Measurements from ENCODE around the gene LRRC14B.

LRRC14B gene

GRCh38 chr5:176296-176823, 14.9 kb upstream of the LRRC14B start:
- DNase-seq: no peak

DNA sequence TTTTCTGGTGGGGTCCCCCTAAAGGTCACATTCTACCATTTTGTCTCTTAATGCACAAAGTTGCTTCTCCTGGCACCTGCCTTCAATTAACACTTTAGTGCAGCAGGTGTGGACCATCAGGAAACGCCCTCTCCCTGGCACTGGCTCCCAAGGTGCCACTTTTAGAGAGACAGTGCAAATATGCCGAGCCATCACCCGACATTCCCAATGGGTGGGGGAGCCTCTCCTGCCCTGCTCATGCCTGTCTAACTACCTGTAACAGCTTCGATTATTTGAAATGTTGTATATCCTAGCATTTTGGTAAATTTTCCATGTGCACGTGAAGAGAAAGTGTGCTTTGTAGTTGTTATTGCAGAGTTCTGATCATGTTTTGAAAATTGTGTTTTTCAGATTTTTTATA, 13.2 kb upstream of the LRRC14B start:
- no peak for DNase-seq

GRCh38 chr5:179401-179800, 11.9 kb upstream of the LRRC14B start:
- DNase-seq: no peak

- DNase-seq: no peak
Observed at GRCh38 chr5:180286-180918, 10.9 kb upstream of the LRRC14B start.

DNA sequence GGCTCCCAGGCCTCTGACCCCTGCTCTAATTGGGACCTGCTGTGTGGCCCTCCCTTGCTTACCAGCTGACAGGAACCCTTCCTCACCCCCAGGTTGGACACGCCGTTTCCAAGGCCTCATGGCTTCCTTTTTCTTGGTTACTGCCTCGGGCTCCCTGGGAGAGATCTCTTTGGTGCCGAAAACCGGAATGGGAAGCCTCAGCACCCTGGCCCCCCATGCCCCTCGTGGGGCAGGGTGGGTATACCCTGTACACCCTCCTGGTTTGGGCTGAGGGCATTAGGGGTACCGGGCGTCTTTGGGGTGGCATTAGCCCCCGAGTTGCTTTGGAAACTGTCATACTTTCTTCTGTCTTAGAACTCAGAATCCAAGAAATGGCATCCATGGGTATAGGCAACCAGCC, 10.1 kb upstream of the LRRC14B start:
- no peak for DNase-seq

DNA sequence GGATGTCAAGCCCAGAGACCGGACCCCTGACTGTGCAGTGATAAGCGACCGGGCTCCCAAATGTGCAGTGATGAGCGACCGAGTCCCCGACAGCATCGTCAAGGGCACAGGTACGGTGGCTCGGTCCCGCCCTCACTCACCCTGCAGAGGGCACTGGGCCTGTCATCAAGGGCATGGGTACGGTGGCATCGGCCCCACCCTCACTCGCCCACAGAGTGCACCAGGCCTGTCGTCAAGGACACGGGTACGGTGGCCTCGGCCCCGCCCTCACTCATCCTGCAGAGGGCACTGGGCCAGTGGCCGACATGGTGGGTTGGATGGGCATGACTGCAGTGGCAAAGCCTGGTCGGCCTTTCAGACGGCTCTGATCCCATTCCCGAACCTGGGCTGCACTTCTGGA, 9.7 kb upstream of the LRRC14B start:
- no peak for DNase-seq

GRCh38 chr5:182126-182525, 9.2 kb upstream of the LRRC14B start:
- no peak for DNase-seq

DNA sequence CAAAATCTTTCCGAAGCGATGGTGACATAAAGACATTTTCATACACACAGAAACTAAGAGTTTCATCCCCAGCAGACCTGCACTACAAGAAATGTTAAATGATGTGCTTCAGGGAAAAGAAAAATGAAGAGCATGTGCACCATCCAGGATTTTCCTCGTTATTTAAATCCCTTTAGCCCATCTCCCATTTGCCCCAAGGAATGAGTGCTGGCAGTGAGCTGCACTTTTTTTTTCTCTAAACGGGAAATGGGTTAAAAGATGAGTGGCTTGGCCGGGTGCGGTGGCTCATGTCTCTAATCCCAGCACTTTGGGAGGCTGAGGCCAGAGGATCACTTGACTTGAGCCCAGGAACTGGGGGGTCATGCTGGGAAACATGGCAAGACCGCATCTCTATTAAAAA, 6.8 kb upstream of the LRRC14B start:
- no peak for DNase-seq

- DNase-seq: no peak
Observed at GRCh38 chr5:185095-186070, 5.9 kb upstream of the LRRC14B start.

DNA sequence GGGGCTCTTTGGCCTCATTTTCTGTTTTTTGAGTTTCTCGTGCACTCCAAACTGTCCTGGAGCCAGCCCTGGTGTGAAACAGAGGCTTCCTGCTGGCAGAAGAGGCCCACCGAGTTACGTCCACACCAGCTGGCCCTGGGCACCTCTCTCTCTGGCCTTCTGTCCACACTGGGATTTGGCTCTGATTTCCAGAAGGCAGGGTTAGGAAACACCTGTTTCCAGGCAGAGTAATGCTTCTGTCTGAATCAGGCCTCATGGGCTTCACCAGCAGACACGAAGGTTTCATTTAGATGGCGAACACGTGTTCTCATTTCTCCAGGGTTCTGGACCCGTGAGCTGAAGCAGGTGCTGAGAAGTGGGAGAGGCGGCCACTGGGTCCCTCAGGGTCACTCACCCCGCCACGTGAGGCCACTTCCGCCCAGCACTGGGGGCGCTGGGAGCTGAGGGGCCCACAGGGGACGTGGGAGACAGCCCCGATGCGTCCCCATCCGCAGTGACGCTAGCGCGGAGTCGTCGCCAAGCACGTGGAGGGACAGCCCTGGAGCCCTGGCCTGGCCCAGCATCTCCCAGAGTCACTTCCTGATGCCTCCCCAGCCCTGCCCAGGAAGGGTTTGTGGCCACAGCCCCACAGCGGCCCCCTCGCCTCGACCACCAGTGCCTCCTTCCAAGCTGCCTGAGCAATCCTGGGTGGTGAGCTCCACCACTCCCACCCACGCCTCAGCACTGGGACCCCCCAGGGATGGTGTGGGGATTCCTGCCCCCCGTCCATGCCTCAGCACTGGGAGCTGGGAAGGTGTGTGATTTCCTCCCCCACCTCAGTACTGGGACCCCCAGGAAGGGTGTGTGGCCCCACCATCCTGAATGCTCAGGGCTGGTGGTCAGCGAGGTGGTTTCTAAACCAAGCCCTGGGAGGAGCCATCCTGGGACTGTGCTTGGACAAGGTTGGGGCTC, 4.9 kb upstream of the LRRC14B start:
- DNase-seq: no peak

DNA sequence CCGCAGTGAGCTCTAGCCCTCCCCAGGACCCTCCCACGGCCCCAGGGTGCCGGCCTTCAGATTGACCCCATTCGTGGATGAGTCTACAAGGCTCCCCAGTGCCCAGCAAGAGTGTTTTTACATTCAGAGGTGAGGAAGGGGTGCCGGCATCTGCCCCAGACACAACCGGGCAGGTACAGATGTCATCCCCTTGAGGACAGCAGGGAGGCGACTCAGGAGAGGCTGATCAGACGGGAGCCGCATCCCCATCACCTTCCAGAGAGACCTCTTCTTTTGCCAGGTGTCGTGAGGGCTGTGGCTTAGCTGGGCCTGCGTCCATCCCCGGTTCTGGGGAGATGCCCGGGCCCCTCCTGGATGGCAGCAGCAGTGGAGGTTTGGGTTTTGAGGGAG, 4.3 kb upstream of the LRRC14B start:
- no peak for DNase-seq

DNA sequence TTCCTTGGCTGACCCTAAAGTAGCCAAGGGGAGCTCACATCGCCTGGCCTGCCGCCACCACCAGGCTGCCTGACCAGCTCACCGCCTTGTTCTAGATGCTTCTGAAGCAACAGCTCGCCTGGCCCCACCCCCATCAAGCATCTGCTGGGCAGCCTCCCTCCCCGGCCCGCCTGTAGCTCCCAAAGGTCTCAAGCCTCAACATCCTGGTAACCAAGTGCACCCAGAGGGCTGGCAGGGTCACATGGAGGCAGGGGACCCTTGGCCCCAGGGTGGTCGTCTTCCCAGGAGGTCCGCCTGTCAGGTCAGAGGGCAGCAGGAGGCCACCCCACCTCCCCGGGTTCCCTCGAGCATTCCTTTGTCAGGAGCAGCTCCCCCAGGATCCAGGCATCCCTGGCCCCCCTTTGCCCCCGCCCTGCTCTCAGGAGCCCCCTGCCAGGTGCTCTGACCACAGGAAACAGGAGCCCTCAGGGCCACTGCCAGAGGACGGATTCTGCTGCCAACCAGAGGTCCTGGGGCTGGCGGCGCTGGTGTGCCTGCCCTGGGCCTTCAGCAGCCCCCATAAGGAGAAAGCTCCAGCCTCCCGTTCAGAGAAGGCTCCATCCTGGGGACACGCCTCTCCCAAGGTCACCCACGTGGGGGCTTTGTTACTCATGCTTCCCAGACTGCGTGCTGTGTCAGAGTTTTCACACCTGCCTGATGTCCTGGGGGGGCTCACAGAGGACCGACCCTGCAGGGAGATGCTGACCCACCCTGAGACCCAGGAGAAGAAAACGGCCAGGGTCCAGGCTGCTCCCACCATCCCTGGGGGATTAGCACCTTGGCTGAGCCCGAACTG, 3.5 kb upstream of the LRRC14B start:
- no peak for DNase-seq

DNA sequence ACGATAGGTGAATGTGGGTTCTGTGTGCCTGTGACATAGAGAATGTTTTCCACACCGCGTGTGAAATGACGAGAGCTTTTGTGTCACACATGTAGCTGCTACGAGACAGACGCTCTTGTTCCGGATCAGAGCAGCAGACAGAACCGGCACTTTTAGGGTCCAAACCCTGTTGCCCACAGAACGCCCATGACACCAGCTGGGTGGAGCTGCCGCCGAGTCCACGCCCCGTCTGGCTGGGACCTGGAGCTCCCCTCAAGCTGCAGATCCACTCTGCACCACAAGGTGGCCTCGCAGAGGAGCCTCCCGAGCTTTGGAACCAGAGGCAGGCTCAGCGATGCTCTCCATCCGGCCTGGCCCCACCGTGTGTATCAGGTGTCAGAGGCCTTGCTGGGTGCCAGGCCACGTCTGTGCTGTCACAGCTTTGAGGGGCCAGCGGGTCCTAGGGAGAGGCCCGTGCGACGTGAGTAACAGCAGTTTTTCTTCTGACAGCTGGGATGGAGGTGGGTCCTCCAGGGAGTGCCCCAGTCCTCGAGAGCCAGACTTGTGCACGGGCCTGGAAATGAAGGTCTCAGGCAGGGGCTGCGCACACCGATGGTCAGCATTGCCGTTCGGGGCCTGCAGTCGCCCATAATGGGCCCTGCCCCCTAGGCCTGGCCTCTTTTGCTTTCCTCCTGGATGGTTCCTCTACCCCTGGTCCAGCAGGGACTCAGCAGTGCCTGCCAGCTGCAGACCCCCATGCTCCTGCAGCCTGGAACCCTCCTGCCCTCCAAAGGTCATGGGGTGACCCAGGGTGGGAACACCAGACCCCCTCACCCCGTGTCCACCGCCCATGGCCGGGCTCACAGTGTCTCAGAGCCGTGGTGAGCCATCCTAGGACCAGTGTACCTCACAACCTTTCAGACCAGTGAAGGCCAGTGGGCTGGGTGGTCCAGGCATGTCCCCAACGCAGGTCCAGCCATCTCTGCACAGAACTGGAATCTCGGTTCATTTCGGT, 2.5 kb upstream of the LRRC14B start:
- DNase-seq: peak; percentile 87 to 88

DNA sequence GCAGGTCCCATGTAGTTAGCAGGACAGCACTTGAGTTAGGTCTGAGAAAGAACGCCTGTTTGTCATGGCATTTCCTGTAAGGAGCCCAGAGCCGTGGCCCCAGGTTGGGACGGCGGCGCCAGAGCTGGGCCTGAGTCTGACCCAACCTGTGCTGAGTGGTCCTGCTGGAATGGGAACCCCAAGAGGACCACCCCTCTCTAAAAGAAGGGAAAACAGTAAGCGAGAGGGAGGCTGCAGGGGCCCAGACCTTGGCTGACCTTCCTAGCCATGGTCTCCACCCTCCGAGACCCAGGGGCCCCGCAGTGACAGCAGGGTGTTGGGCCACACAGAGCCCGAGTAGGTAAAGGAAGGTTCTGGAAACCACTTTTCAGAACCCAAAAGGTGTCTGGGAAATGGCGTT, 1.8 kb upstream of the LRRC14B start:
- no peak for DNase-seq

DNA sequence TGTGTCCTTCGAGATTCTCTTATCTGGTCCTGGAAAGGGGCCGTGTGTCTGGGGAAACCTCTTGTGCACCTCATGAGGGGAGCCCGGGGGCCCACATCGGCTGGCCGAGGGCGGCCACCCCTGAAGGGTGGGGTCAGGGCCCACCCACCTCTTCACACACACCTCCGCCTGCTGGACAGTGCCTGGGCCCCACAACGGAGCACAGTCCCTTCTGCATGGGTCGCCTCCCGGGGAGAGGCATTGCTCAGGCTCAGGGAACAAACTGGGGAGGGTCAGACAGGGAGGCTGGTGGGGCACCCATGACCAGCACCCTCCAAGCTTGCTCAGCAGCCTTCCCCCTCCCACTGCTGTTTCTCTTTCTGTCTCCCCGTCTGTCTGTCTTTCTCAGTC, 1.3 kb upstream of the LRRC14B start:
- DNase-seq: no peak

- DNase-seq: no peak
Observed at GRCh38 chr5:190366-191035, 794 bp upstream of the LRRC14B start.

- no peak for DNase-seq
Observed at GRCh38 chr5:191949-192690, 825 bp downstream of the LRRC14B start.

- DNase-seq: no peak
Observed at GRCh38 chr5:192691-192969, 1.3 kb downstream of the LRRC14B start.

- no peak for DNase-seq
Observed at GRCh38 chr5:192970-193831, 1.9 kb downstream of the LRRC14B start.

Measured in CD4-positive, alpha-beta T cell treated with Interleukin-4 for 1 hour (primary cell).